ENCODE measurements around the gene BFAR.
"Not testable (repeated sequence)": the region's sequence is repeated elsewhere in the genome, so short reads cannot be mapped to it uniquely, and the experiment has no call there.

BFAR gene

DNA sequence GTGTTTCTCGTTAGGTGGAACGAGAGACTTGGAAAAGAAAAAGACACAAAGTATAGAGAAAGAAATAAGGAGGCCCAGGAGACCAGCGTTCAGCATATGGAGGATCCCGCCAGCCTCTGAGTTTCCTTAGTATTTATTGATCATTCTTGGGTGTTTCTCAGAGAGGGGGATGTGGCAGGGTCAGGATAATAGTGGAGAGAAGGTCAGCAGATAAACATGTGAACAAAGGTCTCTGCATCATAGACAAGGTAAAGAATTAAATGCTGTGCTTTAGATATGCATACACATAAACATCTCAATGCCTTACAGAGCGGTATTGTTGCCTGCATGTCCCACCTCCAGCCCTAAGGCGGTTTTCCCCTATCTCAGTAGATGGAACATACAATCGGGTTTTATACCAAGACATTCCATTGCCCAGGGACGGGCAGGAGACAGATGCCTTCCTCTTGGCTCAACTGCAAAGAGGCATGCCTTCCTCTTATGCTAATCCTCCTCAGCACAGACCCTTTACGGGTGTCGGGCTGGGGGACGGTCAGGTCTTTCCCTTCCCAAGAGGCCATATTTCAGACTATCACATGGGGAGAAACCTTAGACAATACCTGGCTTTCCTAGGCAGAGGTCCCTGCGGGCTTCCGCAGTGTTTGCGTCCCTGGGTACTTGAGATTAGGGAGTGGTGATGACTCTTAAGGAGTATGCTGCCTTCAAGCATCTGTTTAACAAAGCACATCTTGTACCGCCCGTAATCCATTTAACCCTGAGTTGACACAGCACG is 3.6 kb downstream of the BFAR start:
- DNase-seq, result not testable (repeated sequence)

DNA sequence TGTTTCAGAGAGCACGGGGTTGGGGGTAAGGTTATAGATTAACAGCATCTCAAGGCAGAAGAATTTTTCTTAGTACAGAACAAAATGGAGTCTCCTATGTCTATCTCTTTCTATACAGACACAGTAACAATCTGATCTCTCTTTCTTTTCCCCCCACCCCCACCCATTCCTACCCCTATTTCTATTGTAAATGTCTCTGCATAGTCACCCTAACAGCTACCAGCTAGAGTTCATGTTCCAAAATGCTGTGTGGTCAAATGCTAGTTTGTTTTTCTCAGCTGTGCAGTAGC is 4.1 kb downstream of the BFAR start:
- not testable (repeated sequence) for DNase-seq

DNA sequence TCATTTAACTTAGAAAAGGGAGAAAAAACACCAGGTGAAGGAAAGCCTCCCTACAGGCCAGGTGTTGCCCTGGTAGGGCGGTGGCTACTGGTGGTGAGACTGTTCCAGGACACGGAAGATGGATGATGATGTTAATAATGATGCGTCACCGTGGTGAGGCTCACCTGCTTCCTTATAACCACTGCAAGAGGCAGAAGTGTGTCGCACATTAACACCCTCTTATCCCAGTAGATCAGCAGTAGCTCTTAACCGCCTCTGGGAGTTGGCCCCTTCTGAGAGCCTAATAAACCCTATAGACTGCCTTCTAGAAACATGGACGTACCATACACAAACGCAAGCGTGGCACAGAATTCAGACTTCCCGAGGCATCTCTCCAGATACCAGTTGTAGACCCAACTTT is 7.8 kb downstream of the BFAR start:
- no peak for DNase-seq

DNA sequence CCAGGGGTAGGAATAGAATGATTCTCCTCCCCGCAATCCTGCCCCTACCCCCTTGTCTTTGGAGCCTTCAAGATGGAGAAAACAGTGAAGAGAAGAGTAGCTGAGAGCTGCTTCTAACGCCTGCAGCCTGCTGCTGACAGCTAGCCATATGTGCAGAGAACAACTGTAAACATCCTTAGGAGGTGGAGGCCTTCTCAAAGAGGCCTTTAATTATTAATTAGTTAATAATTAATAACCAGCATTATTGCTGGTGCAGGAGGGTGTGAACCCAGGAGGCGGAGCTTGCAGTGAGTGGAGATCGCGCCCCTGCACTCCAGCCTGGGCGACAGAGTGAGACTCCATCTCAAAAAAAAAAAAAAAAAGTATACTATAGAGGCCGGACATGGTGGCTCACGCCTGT is 8.5 kb downstream of the BFAR start:
- no peak for DNase-seq

DNA sequence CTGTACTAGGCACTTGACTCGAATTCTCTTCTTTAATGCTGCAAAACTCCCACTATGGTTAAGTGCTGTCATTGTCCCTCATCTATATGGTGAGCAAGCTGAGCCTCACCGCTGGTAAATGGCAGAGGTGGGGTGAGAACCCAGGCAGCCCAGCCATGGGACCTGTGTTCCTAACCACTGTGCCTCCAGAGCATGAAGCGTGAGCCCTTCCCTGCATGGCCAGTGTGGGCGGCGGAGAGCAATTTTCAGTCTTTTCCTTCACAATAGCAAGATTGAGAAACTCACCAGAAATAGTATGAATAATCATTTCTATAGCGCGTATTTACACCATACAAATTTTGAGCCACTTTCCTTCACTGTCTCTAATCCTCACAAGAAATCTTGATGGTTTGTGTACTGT is 9.2 kb downstream of the BFAR start:
- no peak for DNase-seq

DNA sequence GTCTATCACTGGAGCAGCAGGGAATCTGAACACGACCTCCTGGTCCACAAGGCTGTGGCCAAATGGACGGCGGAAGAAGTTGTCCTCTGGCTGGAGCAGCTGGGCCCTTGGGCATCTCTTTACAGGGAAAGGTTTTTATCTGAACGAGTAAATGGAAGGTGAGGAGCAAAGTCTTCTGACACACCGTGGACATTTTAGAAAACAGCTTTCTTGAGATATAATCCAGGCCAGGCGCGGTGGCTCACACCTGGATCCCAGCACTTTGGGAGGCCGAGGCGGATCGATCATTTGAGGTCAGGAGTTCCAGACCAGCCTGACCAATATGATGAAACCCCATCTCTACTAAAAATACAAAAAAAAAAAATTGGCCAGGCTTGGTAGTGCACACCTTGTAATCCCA is 17.1 kb downstream of the BFAR start:
- DNase-seq, result no peak

DNA sequence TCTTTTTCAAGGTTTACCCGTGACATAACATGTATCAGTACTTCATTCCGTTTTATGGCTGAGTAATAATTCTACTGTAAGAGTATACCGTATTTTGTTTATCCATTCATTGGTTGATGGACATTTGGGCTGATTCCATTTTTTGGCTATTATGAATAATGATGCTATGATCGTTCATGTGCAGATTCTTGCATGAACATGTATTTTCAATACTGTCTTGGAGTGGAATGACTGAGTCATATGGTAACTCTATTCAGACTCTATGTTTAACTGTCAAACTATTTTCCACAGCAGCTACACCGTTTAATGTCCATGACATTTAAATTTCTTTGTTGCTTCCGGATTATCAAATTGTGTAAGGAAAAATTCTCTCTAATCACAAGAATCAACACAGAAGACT is 17.9 kb downstream of the BFAR start:
- DNase-seq, result no peak

DNA sequence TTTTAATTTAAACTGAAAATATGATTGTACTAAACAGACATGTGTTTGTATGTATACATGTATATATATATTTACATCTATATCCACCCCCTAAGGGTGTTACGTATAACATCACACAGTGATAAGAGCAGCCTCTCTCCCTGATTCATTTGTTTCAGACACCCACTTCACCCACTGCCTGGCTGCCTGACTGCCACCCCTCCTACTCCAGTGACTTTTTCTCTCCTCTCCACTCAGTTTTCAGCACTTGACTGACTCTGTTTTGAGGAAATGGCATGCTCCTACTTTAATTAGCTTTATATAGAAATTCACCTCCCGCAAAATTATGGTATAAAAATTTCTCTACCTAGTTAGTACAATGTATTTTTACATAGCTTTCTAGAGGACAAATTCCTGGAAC is 20.0 kb downstream of the BFAR start:
- no peak for DNase-seq

DNA sequence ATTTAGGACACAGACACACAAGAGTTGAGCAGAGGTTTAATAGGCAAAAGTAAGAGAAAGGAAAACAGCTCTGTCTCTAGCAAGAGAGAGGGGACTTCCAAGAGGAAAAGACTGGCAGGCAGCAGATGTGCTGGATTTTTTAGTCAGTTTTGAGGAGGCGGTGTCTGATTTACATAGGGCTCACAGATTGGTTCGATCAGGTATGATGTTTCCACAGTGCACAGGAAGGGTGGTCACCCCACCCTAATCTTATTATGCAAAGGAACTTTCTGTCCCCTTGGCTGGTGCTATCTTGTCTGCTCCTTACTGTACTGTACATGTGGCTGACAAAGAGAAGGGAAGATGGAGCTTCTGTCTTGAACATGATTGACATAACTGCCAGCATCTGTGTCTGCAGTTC is 25.3 kb downstream of the BFAR start:
- DNase-seq, result no peak

DNA sequence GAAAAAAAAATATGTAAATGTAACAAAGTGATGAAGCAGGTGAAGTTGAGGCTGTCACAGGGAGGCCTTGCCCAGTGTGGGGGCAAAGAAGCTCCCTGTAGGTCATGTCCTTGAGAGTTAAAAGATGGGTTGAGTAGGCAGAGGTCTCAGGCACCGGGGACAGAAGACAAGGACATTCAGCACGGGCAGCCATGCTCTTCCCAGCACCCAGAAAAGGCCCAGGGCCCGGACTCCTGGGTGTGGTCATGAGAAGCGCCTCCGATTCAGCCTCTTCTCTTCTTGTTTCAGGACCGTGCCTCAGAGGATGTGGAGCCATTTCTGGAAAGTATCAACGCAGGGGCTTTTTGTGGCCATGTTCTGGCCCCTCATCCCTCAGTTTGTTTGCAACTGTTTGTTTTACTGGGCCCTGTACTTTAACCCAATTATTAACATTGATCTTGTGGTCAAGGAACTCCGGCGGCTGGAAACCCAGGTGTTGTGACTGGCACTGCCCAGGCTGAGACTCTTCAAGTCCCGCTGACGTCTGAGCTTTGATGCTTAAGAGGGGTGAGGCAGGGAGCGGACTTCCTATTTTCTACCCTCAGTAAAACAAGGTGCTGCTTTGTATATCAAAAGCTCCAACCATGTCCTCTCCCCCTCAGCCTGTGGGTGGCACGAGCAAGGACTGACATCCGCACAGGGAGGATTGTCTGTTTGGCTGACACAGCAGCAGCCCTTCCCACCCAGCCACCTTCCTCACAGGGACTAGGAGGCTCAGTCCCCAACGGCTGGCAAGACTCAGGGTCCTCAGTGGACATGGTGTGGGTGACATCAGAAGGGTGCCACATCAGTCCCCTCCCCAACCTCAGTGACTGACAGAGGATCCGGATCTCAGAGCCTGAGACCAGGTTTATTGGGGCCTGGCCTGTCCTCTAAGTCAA is 34.9 kb downstream of the BFAR start:
- DNase-seq, result no peak

DNA sequence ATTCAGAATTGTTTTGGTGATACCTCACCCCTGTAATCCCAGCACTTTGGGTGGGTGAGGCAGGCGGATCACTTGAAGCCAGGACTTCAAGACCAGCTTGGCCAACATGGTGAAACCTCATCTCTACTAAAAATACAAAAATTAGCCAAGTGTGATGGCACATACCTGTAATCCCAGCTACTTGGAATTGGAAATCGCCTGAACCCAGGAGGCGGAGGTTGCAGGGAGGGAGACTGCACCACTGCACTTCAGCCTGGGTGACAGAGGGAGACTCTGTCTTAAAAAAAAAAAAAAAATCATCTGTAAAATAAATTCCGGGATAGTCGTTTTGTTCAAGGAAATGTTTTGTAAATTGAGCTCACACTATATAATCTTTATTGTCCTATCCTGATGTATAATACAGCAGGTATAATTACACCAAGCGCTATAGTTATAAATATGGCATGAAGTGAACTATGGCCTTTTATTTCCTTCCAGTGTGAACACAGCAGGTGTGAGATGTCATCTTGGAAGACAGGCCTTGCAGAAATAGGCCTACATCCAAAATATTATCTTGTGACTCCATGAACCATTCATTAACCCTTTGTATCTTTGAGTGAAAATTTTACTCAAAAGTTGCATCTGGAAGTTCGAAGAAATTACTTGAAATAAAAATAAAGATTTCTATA is 35.9 kb downstream of the BFAR start:
- DNase-seq, result no peak

DNA sequence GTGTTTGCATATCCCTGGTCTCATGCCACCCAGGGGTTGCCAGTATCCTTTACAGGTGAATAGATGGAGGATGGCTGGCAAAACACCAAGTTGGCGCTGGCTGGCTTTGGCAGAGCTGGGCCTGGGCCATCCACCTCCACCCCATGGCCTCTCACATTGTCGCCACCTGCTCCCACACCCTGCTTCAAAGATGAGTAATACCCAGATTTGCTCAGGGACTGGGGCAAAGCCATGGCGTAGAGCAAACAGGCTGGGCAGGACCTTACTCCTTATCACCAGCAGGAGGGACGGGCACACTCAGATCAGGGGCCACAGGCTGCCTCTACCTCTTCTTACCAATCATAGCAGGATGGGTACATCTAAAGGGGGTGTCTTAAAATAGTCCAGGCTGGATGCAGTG is 37.0 kb downstream of the BFAR start:
- DNase-seq, result no peak

DNA sequence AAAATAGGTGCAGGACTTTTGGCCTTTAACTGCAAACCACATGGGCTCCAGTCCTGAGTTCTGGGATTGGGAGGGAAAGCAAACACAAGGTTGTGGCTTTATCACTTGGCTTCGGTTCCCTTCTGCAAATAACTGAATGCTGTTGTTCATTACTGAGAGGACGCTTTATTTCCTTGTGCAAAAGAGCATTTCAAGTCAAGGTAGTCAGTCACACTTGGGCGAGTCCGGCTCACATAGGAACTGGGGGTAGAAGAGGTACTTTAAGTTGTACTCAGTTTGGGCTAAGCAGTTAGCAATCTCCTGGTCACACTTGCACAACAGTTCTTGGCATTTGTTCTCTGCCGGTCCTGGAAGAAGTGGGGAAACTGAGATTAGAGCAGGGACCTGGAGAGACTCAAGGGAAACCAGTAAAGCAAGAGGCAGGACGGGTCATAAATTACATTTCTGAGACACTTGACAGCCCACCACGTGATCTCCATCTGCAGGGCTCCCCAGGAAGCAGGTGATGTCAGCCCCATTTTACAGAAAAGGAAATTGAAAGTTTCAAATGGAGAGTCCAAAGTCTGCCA is 39.7 kb downstream of the BFAR start:
- no peak for DNase-seq

DNA sequence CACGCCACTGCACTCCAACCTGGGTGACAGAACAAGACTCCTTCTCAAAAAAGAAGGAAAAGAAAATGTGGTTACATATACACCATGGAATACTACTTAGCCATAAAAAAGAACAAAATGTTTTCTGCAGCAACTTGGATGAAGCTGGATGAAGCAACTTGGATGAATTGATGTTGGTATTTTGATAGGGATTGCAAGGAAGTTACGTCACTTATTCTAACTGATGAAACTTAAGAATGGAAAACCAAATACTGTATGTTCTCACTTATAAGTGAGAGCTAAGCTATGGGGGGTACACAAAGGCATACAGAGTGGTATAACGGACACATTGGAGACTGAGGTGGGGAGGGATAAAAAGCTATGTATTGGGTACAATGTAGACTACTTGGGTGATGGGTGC is 43.9 kb downstream of the BFAR start:
- DNase-seq, result no peak

DNA sequence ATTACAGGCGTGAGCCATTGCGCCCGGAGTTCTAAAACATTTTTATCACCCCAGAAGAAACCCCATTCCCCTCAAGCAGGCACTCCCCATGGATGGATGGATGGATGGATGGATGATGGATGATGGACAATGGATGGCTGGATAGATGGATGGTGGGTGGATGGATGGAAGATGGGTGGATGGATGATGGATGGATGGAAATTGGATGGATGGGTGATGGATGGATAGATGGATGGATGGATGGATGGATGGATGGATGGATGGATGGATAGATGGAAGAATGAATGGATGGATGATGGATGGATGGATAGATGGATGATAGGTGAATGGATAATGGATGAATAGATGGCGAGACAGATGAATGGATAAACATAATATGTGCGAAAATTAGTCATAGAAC is 44.9 kb downstream of the BFAR start:
- DNase-seq, result no peak

DNA sequence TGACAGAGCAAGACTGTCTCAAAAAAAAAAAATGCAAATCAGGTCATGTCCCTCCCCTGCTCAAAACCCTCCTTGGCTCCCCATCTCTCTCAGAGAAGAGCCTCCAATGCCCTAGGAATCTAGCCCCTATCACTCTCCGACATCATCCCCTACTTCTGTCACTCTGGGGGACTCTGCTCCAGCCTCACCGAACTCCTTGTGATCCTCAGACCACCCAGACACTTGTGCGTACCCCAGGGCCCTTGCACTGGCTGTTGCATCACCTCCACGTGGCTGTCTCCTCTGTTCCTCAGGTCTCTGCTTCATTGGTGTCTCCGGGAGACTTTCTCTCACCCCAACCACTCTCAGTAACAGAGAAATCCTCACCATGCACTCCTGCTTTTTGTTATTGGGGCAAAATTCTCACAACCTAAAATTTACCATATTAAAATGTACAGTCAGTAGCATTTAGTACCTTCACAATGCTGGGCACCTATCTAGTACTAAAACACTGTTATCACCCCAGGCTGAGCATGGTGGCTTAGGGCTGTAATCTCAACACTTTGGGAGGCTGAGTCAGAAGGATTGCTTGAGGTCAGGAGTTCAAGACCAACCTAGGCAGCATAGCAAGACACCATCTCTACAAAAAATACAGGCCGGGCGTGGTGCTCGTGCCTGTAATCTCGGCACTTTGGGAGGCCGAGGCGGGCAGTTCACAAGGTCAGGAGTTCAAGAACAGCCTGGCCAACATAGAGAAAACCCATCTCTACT is 46.2 kb downstream of the BFAR start:
- DNase-seq, result no peak

DNA sequence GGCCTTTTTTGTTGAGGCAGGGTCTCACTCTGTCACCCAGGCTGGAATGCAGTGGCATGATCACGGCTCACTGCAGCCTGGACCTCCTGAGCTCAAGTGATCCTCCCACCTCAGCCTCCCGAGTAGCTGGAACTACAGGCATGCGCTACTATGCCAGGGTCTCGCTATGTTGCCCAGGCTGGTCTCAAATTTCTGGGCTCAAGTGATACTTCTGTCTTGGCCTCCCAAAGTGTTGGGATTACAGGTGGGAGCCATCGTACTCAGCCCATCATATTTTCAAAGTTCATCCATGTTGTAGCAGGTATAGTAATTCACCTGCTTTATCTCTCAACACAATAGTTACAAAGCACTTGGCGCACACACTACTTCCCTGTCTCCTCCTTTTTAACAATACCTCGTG is 47.6 kb downstream of the BFAR start:
- DNase-seq, result not testable (repeated sequence)

DNA sequence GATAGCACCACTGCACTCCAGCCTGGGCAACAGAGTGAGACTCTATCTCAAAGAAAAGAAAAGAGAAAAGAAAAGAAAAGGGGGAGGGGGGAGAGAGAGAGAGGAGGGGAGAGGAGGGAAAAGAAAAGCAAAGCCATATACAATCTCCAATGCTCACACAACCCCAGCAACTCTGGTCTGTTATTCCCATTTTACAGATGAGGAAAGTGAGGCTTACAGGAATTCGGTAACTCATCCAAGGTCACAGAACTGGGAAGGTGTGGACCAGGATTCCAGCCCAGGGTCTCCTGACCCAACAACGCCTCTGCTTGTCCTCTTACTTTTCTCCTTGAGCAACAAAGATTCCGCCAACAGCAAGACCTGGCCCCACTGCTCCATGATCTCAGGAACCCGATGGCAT is 48.4 kb downstream of the BFAR start:
- DNase-seq, result no peak

DNA sequence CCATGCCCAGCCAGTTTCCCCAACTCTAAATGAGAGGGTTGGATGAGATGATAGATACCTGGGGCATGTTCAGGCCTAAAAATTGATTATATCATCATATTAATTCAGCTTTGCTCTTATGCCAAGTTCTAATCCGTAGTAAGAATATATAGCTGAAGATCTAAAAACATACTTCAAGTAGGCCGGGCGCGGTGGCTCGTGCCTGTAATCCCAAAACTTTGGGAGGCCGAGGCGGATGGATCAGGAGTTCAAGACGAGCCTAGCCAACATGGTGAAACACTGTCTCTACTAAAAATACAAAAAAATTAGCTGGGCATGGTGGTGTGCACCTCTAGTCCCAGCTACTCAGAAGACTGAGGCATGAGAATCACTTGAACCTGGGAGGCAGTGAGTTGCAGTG is 49.4 kb downstream of the BFAR start:
- no peak for DNase-seq

DNA sequence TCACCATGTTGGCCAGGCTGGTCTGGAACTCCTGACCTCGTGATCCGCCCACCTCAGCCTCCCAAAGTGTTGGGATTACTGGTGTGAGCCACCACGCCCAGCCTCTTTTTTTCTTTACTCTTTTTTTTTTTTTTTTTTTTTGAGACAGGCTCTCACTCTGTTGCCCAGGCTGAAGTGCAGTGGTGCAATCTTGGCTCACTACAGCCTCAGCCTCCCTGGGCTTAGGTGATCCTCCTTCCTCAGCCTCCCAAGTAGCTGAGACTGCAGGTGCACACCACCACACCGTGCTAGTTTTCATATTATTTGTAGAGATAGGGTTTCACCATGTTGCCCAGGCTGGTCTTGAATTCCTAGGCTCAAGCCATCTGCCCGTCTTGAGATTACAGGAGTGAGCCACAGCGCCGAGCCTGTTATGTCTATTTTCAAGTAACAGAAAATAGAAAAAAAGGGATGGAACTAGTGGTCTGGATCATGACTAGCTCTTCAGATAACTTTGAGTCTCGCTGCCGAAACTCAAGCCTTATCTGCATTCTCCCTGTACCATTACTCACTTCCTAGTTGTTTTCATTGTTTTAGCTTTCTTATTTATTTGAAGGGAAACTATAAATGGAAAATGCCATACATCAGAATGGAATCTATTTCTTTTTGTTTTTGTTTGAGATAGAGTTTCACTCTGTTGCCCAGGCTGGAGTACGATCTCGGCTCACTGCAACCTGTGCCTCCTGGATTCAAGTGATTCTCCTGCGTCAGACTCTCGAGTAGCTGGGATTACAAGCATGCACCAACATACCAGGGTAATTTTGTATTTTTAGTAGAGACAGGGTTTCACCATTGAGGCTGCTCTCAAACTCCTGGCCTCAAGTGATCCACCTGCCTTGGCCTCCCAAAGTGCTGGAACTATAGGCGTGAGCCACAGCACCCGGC is 53.4 kb downstream of the BFAR start:
- not testable (repeated sequence) for DNase-seq

DNA sequence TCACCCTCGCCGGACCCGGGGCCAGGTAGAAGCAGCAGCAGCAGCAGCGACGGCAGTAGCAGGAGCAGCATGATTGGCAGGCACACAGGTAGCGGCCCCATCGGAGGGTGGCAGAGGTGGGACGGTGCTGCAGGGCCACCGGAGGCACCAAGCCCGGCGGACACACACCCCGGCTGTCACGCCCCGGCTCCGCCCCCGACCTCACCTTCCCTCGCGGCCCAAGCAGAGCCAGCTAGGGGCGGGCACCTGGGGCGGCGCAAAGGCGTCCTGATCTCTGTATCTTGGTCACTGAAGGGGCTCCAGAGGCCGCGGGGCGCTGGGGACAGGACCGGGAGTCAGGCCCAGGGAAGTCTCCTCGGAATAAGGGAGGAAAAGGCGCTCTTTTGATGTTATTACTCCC is 61.4 kb downstream of the BFAR start, which contains the start of gene PLA2G10:
TSS of gene PLA2G10 (minus strand) at position 180 of the 400 bp plus-strand sequence. CDS start at position 101, 79 bp downstream.
- not testable (repeated sequence) for DNase-seq

DNA sequence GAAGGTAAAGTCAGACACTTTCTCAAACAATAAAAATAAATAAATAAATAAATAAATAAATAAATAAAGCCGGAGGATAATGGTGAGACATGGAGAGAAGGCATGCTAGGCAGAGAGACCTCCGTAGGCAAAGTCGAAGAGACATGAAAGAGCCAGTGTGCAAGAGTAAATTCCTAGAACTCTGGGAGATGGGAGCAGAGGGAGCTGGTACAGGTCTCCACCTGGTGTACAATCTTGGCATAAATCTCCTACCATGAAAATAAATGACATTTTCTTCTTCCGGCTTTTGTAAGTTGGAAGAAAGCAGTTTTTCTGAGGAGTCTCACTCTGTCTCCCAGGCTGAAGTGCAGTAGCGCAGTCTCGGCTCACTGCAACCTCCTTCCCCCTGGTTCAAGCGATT is 69.1 kb downstream of the BFAR start:
- not testable (repeated sequence) for DNase-seq

All from CD4-positive, alpha-beta T cell treated with Interleukin-4 for 4 hours (primary cell).